ENCODE data around the gene ANXA5. TPM values are rescaled to one million over a fixed set of nuclear protein-coding genes. Genes with fewer than 3 reads are reported as not detected.
"Not testable (repeated sequence)": the region's sequence is repeated elsewhere in the genome, so short reads cannot be mapped to it uniquely, and the experiment has no call there.

ANXA5 gene
- total RNA-seq, 1 donor from 2014 or later, result 96.4 TPM

DNA sequence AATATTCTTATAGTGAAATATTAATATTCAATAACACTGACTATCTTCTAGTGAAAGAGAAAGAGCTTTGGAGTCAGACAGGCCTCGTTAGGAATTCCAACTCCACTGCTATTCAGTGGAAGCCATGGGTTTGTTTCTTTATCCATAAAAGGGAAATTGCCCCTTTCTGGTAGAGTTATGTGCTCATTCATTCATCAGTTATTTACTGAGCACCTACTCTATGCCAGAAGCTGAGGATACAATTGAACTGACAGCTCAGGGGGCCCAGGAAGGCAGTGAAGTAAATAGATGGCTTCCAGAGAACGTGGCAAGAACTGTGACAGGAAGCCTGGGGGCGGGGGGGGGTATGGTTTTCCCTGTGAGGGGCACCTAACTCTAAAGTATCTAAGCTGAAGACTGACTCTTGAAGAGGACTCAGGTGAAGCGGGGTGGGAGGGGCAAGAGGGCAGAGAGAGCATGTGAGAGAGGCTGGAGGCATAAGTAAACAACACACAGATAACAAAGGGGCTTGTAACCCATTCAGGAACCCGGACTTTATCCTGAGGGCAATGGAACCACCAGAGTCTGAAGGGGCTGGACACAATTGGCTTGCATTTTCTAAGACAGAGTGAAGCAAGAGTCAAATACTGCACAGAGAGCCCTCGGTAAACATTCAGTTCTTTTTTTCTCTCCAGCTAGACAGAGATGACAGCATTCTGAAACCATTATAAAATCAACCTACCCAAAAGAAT lies 20.3 kb downstream of the ANXA5 start:
- no peak for ATAC-seq

DNA sequence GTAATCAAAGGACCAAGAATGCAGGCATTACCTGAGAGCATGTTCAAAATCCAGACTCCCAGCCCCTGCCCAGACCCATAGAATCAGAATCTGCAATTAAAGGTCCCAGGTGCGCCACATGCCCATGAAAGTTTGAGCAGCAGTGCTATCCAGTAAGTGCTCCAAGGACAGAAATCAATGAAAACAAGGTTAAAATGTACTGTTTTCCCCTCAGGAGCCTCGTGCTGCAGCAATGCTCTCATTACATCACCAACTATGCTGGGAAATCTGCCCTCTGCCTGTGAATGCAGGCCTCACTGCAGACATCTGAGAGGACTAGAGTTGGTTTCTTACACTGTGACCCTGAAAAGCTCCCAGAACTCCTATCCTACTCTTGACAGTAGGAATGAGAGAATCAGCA lies 21.1 kb downstream of the ANXA5 start:
- no peak for ATAC-seq

DNA sequence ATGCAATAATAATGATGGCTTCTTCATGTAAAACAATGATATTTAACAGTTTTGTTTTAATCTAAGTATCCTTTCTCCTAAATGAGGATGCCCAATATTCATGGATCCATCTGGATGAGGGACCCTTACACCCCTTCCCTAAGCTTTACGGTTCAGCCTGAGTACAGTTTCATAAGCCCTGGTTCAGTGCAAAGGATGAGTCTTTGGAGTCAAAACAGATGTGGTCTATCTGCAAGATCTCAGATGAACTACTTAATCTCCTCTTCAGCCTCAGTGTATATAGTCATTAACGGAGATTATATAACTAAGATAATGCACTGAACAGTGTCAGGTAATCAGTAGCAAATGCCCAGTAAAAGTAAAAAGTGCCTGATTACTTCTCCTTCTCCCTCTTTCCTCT lies 22.1 kb downstream of the ANXA5 start:
- no peak for ATAC-seq

DNA sequence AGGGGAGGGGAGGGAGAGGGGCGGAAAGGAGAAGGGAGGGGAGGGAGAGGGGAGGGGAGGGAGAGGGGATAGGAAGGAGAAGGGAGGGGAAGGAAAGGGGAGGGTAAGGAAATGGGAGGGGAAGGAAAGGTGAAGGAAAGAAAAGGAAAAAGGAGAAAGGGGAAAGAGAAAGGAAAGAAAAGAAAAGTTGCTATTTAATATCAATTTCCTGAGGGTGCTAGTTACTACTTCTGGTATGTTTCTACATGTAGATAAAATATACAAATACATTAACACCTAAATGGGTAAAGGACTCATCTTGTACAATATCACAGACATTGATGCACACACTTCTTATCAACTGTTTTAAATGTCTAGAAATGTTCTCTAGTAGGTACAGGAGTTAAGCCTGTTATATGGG lies 22.6 kb downstream of the ANXA5 start:
- no peak for ATAC-seq

DNA sequence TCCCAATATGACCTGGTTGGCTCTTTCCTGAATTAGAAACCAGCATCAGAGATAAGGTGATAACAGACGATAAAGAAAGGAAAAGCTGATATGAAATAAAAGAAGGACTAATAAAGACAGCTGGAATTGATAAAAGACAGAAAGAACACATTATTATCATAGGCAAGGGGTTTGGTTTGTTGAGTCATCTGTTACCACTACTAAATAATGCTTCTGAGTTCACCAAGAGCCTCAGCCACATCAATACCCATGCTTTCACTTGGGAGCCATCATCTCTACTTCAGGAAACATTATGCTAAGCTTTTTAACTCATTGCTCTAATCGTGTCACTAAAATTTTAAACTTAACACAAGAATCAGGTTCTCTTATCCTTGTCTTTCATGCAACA lies 27.6 kb downstream of the ANXA5 start:
- no peak for ATAC-seq

DNA sequence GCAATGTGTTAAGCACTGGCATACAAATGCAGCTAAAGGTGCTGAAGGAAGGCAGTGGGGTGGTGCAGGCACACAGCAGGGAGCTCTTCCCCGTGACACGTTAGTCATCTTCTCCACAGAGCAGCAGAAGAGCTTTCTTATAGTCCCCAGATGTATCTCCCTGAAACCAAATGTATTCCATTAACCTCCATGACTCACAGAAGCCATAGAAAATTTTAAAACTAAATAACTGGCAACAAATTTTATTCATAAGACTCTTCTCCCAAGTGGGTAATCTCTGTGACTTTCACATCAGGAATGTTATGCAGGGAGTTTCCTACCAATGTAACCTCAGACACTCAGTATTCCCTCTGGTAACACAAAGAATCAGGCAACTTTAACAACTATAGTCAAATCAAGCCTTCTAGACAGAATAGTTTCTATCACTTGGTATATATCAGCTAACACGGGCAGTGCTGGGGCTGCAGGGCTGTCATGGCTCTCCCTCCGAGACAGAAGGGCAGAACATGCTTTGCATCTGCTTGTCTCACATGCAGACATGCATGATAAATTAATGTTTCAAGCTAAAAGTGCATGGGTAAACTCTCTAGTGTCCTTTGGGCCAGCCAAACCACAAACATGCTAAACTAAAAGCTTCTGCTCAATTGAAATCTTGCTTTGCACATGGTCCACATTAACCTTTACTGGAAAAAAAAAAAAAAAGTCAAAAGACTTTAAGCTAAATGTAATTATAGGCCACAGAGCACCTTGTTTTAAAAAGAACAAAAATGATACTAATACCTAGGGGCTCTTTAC lies 28.2 kb downstream of the ANXA5 start:
- ATAC-seq, result no peak

DNA sequence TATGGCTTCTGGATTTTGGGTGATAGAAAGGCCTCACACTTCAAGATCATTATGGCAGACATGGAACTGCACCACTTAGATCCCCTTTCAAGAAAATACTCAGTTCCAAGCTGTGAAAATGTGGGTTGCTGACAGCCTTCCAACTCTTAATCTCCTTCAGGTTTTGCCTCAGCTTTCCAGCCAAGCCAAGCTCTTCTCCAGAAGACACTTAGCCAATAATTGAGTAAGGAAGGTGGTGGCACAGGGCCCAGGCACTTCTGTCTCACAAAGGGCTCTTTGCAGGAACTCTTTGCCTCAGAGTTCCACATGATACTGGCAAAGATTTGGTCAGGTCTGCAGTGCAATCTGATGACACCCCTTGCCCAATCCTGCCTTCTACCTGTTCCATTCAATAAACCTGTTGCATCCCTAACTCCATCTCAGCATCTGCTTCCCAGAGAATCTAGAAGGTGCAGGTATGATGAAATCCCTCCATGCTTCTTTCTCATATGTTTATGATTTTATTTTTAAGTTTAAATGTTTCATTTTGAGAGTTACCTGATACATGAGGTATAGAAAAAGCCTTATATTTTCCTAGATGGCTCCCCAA lies 30.6 kb downstream of the ANXA5 start:
- no peak for ATAC-seq

DNA sequence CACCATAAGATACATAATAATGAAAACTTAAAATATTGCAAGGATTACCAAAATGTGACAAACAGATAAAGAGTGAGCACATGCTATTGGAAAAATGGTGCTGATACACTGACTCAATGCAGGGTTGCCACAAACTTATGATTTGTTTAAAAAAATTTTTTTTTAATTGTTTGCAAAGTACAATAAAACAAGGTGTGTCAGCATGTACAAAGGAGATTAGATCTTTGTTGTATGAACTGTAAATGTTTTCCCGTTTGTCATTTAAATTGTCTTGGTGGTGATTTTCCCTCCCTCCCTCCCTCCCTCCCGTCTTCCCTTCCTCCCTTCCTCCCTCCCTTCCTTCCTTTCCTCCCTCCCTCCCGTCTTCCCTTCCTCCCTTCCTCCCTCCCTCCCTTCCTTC lies 31.4 kb downstream of the ANXA5 start:
- ATAC-seq, result no peak

DNA sequence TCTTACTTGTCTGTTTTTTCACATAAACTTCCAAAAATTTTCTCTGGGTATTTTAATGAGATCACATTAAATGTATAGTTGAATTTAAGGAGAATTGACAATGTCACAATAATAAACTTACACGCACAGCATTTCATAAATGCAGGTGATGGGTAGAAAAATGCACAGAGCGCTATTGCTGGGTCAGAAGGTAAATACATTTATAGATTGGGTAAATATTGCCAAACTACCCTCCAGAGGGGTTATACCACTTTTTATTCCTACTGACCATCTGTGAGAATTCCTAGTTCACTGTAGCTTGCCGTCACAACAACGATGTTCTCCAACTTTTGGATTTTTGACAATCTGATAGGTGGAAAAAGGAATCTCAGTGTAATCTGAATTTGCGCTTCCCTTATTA lies 34.6 kb downstream of the ANXA5 start:
- ATAC-seq, result no peak

DNA sequence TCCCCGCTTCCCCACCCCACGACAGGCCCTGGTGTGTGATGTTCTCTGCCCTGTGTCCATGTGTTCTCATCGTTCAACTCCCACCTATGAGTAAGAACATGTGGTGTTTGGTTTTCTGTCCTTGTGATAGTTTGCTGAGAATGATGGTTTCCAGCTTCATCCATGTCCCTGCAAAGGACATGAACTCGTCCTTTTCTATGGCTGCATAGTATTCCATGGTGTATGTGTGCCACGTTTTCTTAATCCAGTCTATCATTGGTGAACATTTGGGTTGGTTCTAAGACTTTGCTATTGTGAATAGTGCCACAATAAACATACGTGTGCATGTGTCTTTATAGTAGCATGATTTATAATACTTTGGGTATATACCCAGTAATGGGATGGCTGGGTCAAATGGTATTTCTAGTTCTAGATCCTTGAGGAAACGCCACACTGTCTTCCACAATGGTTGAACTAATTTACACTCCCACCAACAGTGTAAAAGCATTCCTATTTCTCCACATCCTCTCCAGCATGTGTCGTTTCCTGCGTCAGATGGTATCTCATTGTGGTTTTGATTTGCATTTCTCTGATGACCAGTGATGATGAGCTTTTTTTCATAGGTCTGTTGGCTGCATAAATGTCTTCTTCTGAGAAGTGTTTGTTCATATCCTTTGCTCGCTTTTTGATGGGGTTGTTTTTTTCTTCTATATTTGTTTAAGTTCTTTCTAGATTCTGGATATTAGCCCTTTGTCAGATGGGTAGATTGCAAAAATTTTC lies 36.4 kb downstream of the ANXA5 start:
- not testable (repeated sequence) for ATAC-seq

DNA sequence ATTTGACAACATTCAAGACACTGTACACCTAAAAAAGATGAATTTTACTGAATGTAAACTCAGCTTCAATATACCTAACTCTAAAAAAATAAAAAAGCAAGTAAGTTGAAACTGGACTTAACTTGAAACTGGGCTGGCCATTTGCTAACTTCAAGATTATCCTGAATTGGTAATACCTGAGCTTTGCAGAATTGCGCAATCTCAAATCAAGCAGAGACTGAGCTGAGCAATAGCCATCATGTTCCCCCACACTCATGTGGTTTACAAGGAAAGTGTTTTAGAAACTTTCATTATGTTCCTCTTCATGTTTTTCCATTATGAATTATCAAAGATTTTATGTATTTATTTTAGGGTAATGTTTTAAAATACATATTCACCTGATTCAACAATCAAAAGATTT lies 38.7 kb downstream of the ANXA5 start:
- ATAC-seq, result no peak

DNA sequence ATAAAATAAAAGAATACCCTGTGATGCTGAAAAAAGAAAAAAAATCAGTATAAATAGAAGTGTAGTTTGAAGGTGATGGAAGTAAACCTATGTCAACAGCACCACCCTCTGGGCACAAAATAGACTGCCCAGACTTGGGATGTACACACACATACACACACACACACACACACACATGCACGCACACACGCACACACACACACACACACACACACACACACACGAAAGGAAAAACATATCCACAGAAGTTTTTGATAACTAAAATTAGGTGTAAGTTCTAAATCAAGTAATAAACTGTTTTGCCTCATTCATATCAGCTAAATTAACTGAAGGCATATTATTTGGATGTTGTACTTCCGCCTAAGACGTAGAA lies 40.5 kb downstream of the ANXA5 start:
- ATAC-seq, result peak; percentile 67

DNA sequence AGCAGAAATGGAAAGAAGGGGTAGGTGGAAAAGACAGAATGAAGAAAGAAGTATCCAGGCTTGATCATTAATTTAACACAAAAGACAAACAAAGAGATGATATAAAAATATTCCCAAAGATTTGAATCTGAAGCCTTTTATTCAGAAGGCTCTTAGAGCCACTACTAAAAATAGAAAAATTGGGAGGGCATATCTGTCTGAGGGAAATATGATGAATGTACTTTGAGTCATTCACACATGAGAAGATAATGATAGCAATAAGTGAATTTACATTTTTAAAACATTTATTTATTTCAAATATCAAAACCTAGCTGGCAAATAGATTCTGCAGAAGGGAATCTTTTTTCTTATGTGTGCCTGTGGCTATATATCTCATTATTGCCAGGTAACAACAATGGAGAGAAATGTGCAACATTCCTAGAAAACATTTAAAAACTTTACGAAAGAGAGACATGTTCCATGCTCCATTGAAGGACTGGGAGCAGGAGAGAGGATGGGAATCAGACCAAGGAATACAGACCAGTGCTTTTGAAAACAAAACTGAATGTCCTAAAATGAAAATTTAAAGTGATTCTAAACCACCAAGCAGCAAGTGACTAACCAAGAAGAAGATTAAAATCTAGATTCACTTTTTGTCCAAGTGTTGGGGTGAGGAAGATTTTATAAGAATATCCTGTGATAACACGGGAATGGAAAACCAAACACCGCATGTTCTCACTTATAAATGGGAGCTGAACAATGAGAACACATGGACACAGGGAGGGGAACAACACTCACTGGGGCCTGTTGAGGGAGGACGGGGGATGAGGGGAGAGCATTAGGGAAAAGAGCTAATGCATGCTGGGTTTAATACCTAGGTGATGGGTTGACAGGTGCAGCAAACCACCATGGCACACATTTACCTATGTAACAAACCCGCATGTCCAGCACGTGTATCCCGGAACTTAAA lies 41.2 kb downstream of the ANXA5 start:
- ATAC-seq, result no peak

DNA sequence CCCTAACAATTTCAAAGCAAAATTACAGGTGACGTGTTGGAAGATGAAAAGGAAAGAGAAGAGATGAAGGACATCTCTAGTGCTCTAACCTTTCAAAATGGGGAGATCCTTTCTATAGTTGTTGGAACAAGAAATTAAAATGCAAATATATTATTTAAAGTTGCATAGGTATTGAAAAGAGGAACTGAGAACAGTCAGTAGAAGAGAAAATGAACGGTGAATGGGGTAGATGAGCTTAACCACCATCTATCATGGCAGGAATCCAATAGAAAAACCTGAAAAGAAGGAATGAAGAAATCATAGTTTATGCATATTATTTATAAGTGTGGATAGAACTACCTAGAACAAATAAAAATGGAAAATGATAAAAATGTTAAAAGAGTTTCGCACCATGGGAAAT lies 42.0 kb downstream of the ANXA5 start:
- no peak for ATAC-seq

DNA sequence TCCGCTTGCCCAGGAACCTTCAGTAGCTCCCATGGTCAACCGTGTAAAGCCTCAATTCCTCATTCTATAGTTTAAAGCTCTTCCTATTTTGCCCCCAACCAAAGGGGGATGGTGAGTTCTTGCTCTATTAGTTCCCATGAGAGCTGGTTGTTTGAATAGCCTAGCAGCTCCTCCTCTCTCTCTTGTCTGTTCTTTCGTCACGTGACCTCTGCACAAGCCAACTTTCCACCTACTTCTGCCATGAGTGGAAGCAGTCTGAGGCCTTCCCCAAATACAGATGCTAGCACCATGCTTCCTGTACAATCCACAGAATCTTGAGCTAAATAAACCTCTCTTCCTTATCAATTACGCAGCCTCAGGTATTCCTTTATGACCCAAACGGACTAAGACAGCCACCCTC lies 42.8 kb downstream of the ANXA5 start:
- ATAC-seq, result no peak

DNA sequence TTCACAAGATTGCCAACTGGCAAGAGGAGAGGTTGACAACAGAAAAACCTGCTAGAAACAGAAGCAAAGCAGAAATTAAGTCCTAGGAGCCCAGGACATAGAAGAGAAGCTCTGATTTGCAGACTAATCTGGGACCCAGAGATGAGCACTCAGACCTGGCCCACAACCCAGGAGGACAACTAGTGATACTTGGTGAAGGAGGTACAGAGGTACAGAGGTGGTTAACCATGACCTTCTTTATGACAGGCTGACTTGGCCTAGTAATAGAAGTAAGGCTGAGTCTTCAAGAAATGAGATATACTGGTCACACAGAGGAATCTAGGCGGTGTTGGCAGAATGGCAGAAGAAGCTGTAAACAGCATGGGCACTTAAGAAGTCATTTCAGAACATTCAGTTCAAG lies 43.6 kb downstream of the ANXA5 start:
- ATAC-seq, result no peak

DNA sequence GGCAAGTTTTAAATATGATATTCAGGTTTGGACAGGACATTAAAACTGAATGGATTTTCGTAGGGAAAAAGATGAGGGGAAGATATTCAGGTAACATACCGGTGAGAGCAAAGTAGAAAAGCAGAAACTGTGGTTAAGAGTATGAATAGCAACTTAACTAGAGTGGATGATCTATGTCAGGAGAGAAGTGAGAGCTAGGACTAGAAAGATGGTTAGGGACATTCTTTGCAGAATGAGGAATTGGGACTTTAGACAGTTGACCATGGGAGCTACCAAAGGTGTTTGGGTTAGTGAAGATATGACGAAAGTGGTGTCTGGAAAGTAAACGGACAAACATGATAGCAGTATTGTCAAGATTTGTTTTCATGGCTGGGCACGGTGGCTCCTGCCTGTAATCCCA lies 45.2 kb downstream of the ANXA5 start:
- ATAC-seq, result no peak

DNA sequence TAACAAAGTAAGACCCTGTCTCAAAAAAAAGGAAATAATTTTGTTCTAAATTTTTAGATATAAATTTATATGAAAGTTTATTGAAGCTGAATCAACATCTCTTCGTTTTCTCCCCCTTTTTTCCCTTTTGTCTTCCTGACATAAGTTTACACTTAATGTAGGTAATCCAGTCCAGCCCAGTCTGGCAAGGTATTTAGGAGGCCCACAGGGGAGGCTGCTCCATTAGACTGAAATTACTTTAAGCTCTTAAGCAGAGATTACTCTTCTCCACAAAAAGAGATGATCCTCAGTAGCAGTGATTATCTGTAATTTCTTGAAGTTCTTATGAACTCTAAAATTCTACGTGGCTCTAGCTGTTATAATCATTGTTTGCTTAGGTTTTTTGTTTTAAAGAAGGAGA lies 46.0 kb downstream of the ANXA5 start:
- ATAC-seq, result no peak

DNA sequence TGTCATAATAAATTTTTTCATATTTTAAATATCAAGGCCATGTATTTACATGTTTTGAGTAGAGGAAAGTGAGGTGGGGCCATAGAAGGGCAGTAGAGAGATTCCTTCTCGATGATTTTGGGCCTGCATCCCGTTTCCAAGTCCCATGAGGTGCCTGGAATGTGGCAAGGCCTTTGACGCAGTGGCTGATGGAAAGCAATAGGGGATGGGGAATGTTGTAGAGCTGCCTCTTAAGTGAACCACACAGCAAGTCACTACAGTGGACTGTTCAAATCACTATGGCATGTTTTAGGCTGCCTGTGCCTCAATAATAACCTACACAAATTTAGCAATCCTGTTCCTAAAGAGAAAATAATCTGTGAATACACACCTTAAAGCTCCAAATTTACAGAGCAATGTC lies 48.3 kb downstream of the ANXA5 start:
- no peak for ATAC-seq

DNA sequence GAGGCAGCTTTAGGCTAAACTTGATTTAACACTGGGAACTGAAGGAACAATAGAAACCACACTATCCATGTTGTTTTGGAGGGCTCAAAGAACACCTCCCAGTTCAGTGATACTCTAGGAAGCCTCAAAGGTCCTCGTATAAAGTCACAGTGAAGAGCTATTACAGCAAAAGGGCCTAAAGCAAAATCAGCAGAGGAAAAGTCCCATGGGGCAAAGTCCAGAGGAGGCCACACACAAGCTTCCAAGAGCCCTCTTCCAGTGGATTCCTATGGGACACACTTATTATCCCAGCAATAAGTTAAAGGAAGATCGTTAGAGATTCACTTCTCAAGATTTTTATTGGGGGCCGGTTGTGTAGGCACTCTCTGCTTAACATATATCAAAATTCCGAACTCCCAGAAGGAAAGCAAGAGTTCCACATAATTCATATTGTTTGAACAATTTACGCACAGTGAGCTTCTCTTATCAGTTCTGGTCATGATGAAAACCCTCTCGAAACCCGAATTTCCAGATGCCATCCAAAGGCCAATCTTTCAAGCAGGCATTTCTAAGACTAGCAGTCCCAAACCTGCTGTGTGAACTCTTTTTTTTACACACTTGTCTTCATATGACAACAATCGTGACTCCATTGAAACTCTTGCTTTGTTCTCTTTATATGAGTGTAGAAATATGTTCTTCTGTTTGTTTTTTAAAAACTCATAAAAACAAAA lies 53.7 kb downstream of the ANXA5 start:
- ATAC-seq, result no peak

DNA sequence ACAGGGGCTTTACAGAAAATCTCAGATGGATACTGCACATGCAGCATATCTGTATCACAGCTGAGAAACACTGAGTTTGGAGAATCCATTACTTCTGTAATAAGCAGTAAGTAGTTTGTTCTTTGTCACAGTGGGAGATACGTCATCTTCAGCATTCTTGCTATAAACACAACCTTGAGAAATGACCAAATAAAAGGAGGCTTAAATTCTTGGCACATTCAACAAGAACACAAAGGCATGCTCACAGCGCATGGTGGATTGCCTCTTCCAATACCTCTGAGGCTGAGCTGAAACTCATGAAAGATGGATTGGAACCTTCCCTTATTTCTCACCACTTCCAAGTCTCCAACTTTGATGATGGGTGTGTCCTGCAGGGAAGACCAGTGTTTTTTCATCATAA lies 54.5 kb downstream of the ANXA5 start:
- no peak for ATAC-seq
